Activated B cell treated with CpG ODN at 0.5 μM for 24 hours (primary cell): Measurements from ENCODE around the gene NABP2. TPM values are rescaled to one million over a fixed set of nuclear protein-coding genes. Genes with fewer than 3 reads are reported as not detected.

Experiments
- ATAC-seq: fragments of 200-7000 bp; cut with Tn5 transposase; one replicate; pipeline ENCODE4 v1.10.0; 2021; ENCODE audit warnings: low read depth, mild to moderate bottlenecking, moderate library complexity
- CTCF ChIA-PET: fragments of 350-600 bp; sonication (Branson Sonifier 250); formaldehyde crosslinking; loops from one replicate; lab custom pipeline; 2021; ENCODE audit warnings: antibody characterized with exemption; lab: Charles Lee
- POLR2A ChIA-PET: fragments of 350-600 bp; sonication (Branson Sonifier 250); formaldehyde crosslinking; loops from one replicate; lab custom pipeline; 2021; ENCODE audit warnings: antibody characterized with exemption; lab: Charles Lee
- DNase-seq: peaks from one replicate; pipeline ENCODE4 v3.0.0; 2022
- H3K27ac Mint-ChIP-seq: one replicate; pipeline ENCODE4 v1.8.0; 2020; ENCODE audit warnings: mixed read lengths
- H3K27me3 Mint-ChIP-seq: one replicate; pipeline ENCODE4 v1.8.0; 2021; ENCODE audit warnings: mixed read lengths
- H3K36me3 Mint-ChIP-seq: one replicate; pipeline ENCODE4 v1.8.0; 2021; ENCODE audit warnings: low read depth, mixed read lengths
- H3K4me1 Mint-ChIP-seq: one replicate; pipeline ENCODE4 v1.8.0; 2021; ENCODE audit warnings: mixed read lengths
- H3K4me3 Mint-ChIP-seq: one replicate; pipeline ENCODE4 v1.8.0; 2020; ENCODE audit warnings: mild to moderate bottlenecking, mixed read lengths
- H3K9me3 Mint-ChIP-seq: one replicate; pipeline ENCODE4 v1.8.0; 2020; ENCODE audit warnings: mixed read lengths
- intact Hi-C: fragments of 100-400 bp; cut with micrococcal nuclease; formaldehyde crosslinking; loops from one replicate; pipeline ENCODE4 v1.15.1; 2024
- total RNA-seq: library from RNA; stranded (reverse); gene quantifications from 2 replicates; pipeline ENCODE4 v1.2.3, GENCODE V29; 2022
- TF ChIP-seq, protein P1 (sequence below): fragments of 200-600 bp; IDR thresholded peaks from one replicate; pipeline ENCODE4 v1.8.0; 2022; ENCODE audit warnings: antibody characterized with exemption, mild to moderate bottlenecking

NABP2 gene
- total RNA-seq, 1 donor from 2014 or later = 27.7 TPM

DNA sequence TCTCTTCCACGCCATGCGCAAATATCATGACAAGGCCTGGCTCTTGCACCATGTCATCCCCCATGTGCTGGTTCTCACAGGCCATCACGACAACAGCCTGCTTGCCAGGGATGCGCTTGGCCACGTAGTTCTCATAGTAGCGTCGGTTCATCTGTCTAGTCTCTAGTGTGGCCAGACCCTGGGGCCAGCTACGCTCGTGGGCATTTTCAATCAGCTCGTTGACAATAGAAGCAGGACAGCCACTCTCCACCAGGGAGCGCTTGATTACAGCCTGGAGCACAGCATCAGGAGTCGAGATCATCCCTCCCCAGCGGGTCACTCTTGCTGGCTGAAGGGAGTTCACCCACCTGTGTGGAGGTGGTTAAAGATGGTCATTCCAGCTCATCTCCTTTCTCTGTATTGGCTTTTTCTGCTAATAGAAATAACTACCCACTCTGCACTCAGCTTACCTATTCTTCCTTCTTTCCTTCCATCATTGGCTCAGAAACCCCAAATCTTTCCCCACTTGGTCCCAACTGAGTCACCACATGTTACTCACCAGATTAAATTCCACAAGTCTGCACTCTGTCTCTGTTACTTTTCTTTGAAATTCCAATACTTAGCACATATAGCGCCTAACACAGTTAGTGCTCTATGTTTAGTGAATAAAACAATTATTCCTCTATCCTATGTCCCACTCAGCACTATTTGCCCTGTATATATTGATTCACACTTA lies 17.5 kb upstream of the NABP2 start:
- intact Hi-C loops = loop anchor here (1.0 kb wide), 3 partner anchors 18 to 258 kb away; partner anchors contain the start of genes ANKRD52 and NABP2
- no peaks in the 10 kb centered on the region for H3K9me3 Mint-ChIP-seq
- ATAC-seq (peak; percentile 47), DNase-seq (no peak)
- H3K27ac Mint-ChIP-seq = peak overlapping the region; percentile 80
- no peak overlapping the region for H3K4me3 Mint-ChIP-seq
- H3K4me1 Mint-ChIP-seq = peaks cover 39% of the 10 kb centered on the region
- peaks cover 66% of the 10 kb centered on the region for H3K36me3 Mint-ChIP-seq
- TF ChIP-seq, protein P1, sequence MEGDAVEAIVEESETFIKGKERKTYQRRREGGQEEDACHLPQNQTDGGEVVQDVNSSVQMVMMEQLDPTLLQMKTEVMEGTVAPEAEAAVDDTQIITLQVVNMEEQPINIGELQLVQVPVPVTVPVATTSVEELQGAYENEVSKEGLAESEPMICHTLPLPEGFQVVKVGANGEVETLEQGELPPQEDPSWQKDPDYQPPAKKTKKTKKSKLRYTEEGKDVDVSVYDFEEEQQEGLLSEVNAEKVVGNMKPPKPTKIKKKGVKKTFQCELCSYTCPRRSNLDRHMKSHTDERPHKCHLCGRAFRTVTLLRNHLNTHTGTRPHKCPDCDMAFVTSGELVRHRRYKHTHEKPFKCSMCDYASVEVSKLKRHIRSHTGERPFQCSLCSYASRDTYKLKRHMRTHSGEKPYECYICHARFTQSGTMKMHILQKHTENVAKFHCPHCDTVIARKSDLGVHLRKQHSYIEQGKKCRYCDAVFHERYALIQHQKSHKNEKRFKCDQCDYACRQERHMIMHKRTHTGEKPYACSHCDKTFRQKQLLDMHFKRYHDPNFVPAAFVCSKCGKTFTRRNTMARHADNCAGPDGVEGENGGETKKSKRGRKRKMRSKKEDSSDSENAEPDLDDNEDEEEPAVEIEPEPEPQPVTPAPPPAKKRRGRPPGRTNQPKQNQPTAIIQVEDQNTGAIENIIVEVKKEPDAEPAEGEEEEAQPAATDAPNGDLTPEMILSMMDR = no peak
- POLR2A ChIA-PET = interaction anchor here (0.6 to 9.1 kb wide), 7 partner anchors 15 to 277 kb away, joined by 3 to 111 read pairs (median 5); partner anchors contain the start of genes COQ10A, RNF41 and SMARCC2
- H3K27me3 Mint-ChIP-seq = no peaks in the 10 kb centered on the region
- CTCF ChIA-PET = interaction anchor here (0.6 to 4.8 kb wide), 10 partner anchors 12 to 468 kb away, joined by 3 to 52 read pairs (median 8); partner anchors contain the start of genes ANKRD52, RNF41, SMARCC2 and STAT2

DNA sequence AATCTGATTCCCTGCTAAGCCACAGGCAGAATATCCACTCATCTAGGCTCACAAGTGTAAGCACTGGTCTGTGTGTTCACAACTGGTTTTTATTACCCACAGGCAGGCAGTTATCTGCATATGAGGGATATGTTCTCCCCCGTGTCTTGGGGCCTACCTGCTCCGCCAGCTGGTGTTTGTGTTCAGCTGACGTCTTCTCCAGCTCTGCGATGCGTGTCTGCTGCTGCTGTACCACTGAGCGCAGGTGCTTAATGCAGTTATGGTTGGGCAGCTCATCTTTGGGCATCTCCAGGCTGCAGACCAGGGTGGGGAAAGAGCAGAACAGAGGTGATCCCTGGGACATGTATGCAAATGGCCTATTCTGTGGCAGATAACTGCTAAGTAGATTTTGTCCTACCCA lies 16.1 kb upstream of the NABP2 start:
- intact Hi-C loops = no loop called here
- CTCF ChIA-PET = interaction anchor here (1.1 to 4.8 kb wide), 6 partner anchors 14 to 255 kb away, joined by 3 to 52 read pairs (median 8); partner anchors contain the start of genes RNF41 and SMARCC2
- peaks cover 79% of the 10 kb centered on the region for H3K36me3 Mint-ChIP-seq
- H3K27me3 Mint-ChIP-seq = no peaks in the 10 kb centered on the region
- DNase-seq = no peak
- no peaks in the 10 kb centered on the region for H3K9me3 Mint-ChIP-seq
- peaks cover 34% of the 10 kb centered on the region for H3K4me1 Mint-ChIP-seq
- no peak overlapping the region for H3K4me3 Mint-ChIP-seq
- peak overlapping the region; percentile 80 for H3K27ac Mint-ChIP-seq
- POLR2A ChIA-PET = interaction anchor here (0.7 to 9.1 kb wide), 6 partner anchors 9 to 241 kb away, joined by 3 to 111 read pairs (median 4); partner anchors contain the start of genes RNF41, SMARCC2, TIMELESS and ZC3H10
- TF ChIP-seq, protein P1 = no peak
- ATAC-seq = peak; percentile 89

DNA sequence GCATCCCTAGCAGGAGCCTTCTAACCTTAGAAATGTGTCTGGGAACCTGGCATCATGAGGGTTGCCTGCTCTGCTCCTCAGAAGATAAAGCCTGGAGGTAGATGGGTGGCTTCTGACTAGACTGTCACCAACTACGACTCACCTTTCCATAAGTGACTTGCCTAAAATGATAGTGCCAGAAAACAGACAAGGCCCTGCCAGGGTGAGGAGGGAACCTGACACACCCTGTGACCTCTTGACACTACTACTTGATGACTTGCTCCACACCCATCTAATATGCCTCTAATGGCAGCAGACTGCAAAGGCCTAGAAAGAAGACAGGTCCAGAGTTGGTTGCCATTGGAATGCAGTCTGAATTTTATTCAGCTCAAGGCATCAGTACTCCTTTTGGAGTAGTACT lies 11.8 kb upstream of the NABP2 start:
- H3K9me3 Mint-ChIP-seq = no peaks in the 10 kb centered on the region
- intact Hi-C loops = no loop called here
- H3K36me3 Mint-ChIP-seq = peaks cover 85% of the 10 kb centered on the region
- peaks cover 24% of the 10 kb centered on the region for H3K4me1 Mint-ChIP-seq
- no peak overlapping the region for H3K27ac Mint-ChIP-seq
- no peaks in the 10 kb centered on the region for H3K27me3 Mint-ChIP-seq
- no peak overlapping the region for H3K4me3 Mint-ChIP-seq
- TF ChIP-seq, protein P1 = no peak
- DNase-seq (no peak), ATAC-seq (no peak)
- CTCF ChIA-PET = no interaction called here
- POLR2A ChIA-PET = interaction anchor here (3.6 kb wide), 1 partner anchor 10 kb away, joined by 25 read pairs; the partner anchor contains the start of gene RNF41

GRCh38 chr12:56213878-56214277 lies 10.3 kb upstream of the NABP2 start:
- Mint-ChIP-seq H3K27ac (no peak overlapping the region), H3K4me1 (peaks cover 14% of the 10 kb centered on the region), H3K4me3 (no peak overlapping the region), H3K27me3 (no peaks in the 10 kb centered on the region), H3K36me3 (peaks cover 75% of the 10 kb centered on the region), H3K9me3 (no peaks in the 10 kb centered on the region)
- ATAC-seq (no peak), DNase-seq (no peak)
- POLR2A ChIA-PET = interaction anchor here (3.6 kb wide), 1 partner anchor 8 kb away, joined by 25 read pairs; the partner anchor contains the start of gene RNF41
- intact Hi-C loops = no loop called here
- CTCF ChIA-PET = interaction anchor here (1.1 kb wide), 1 partner anchor 24 kb away, joined by 4 read pairs; the partner anchor contains the start of gene SMARCC2
- TF ChIP-seq, protein P1 = no peak

GRCh38 chr12:56216461-56216860 lies 7.7 kb upstream of the NABP2 start:
- TF ChIP-seq, protein P1 = no peak
- H3K27ac Mint-ChIP-seq = peak overlapping the region; percentile 41

More at GRCh38 chr12:56216461-56216860, 7.7 kb upstream of the NABP2 start:
- Mint-ChIP-seq H3K27me3 (no peaks in the 10 kb centered on the region), H3K4me1 (peaks cover 23% of the 10 kb centered on the region), H3K36me3 (peaks cover 63% of the 10 kb centered on the region), H3K4me3 (no peak overlapping the region), H3K9me3 (no peaks in the 10 kb centered on the region)
- POLR2A ChIA-PET = interaction anchor here (0.6 to 1.4 kb wide), 2 partner anchors 57 to 505 kb away, joined by 3 to 4 read pairs; no protein-coding TSS in a partner anchor
- CTCF ChIA-PET = interaction anchor here (1.1 kb wide), 1 partner anchor 27 kb away, joined by 3 read pairs; the partner anchor contains the start of gene SMARCC2
- ATAC-seq (no peak), DNase-seq (no peak)
- intact Hi-C loops = no loop called here
